GM12865 (cell line): ENCODE measurements around the gene CFAP100.

Experiments used
- DNase-seq: peaks from one replicate; pipeline ENCODE4 v3.0.0; 2010; ENCODE audit warnings: low read depth
- H3K4me3 ChIP-seq: 2 replicates; pipeline ENCODE4 v1.5.1; 2011; ENCODE audit warnings: mild to moderate bottlenecking, low read depth, low read length, control low read depth
- CTCF ChIP-seq: IDR thresholded peaks from 2 replicates; pipeline ENCODE4 v1.5.1; 2011; ENCODE audit warnings: low read length, control low read depth, low read depth, inconsistent platforms; ENCODE audit not compliant: insufficient read depth; ENCODE audit errors: missing control alignments

Gene CFAP100

GRCh38 chr3:126442094-126442855 lies 47.6 kb downstream of the CFAP100 start:
- H3K4me3 ChIP-seq: no peak overlapping the region
- no peak for DNase-seq
- no peak for TF ChIP-seq CTCF

- TF ChIP-seq CTCF: no peak
- DNase-seq: no peak
- H3K4me3 ChIP-seq: no peak overlapping the region
Observed at GRCh38 chr3:126442856-126443242, 48.1 kb downstream of the CFAP100 start.

GRCh38 chr3:126445506-126445905 lies 50.8 kb downstream of the CFAP100 start:
- no peak for DNase-seq
- TF ChIP-seq CTCF: no peak
- H3K4me3 ChIP-seq: no peak overlapping the region

- no peak overlapping the region for H3K4me3 ChIP-seq
- TF ChIP-seq CTCF: no peak
- DNase-seq: no peak
Observed at GRCh38 chr3:126446301-126446700, 51.6 kb downstream of the CFAP100 start.

- no peak for TF ChIP-seq CTCF
- H3K4me3 ChIP-seq: no peak overlapping the region
- no peak for DNase-seq
Observed at GRCh38 chr3:126446791-126447190, 52.1 kb downstream of the CFAP100 start.

GRCh38 chr3:126447456-126448106 lies 52.9 kb downstream of the CFAP100 start:
- no peak for DNase-seq
- no peak for TF ChIP-seq CTCF
- H3K4me3 ChIP-seq: no peak overlapping the region
